NAMALWA (cell line): Measurements from ENCODE around the gene TSC22D2.
"Not testable (repeated sequence)": the region's sequence is repeated elsewhere in the genome, so short reads cannot be mapped to it uniquely, and the experiment has no call there.

Experiments used
- DNase-seq: peaks from one replicate; pipeline ENCODE4 v3.0.0-alpha.2; 2015; ENCODE audit warnings: low spot score

Gene TSC22D2

GRCh38 chr3:150449169-150449721 lies 41.1 kb downstream of the TSC22D2 start:
- no peak for DNase-seq

GRCh38 chr3:150450916-150451315 lies 42.8 kb downstream of the TSC22D2 start:
- DNase-seq, result no peak

- no peak for DNase-seq
Measured at GRCh38 chr3:150451329-150452048, 43.4 kb downstream of the TSC22D2 start.

- DNase-seq, result no peak
Measured at GRCh38 chr3:150453353-150453752, 45.3 kb downstream of the TSC22D2 start.

- no peak for DNase-seq
Measured at GRCh38 chr3:150454085-150454484, 46.0 kb downstream of the TSC22D2 start.

- DNase-seq, result no peak
Measured at GRCh38 chr3:150454622-150455021, 46.5 kb downstream of the TSC22D2 start.

- no peak for DNase-seq
Measured at GRCh38 chr3:150455341-150455740, 47.2 kb downstream of the TSC22D2 start.

GRCh38 chr3:150458001-150458400 lies 49.9 kb downstream of the TSC22D2 start:
- no peak for DNase-seq

- DNase-seq, result no peak
Measured at GRCh38 chr3:150460484-150460883, 52.4 kb downstream of the TSC22D2 start.

GRCh38 chr3:150461399-150461798 lies 53.3 kb downstream of the TSC22D2 start:
- no peak for DNase-seq

- DNase-seq, result no peak
Measured at GRCh38 chr3:150462108-150462507, 54.0 kb downstream of the TSC22D2 start.

- DNase-seq, result no peak
Measured at GRCh38 chr3:150464684-150465083, 56.6 kb downstream of the TSC22D2 start.

- DNase-seq, result no peak
Measured at GRCh38 chr3:150467381-150467780, 59.3 kb downstream of the TSC22D2 start.

- DNase-seq, result no peak
Measured at GRCh38 chr3:150469031-150469930, 61.2 kb downstream of the TSC22D2 start.

GRCh38 chr3:150469931-150470740 lies 62.0 kb downstream of the TSC22D2 start:
- no peak for DNase-seq

- DNase-seq, result no peak
Measured at GRCh38 chr3:150472421-150472820, 64.3 kb downstream of the TSC22D2 start.

- DNase-seq, result not testable (repeated sequence)
Measured at GRCh38 chr3:150473161-150473560, 65.1 kb downstream of the TSC22D2 start.

GRCh38 chr3:150479370-150479769 lies 71.3 kb downstream of the TSC22D2 start:
- DNase-seq, result no peak

- DNase-seq, result no peak
Measured at GRCh38 chr3:150480877-150481276, 72.8 kb downstream of the TSC22D2 start.

- no peak for DNase-seq
Measured at GRCh38 chr3:150483226-150483625, 75.1 kb downstream of the TSC22D2 start.

GRCh38 chr3:150484410-150484809 lies 76.3 kb downstream of the TSC22D2 start:
- DNase-seq, result no peak

GRCh38 chr3:150488867-150489266 lies 80.8 kb downstream of the TSC22D2 start:
- no peak for DNase-seq
